HCT116 (cell line): Measurements from ENCODE around the gene HOXA13. TPM values are rescaled to one million over a fixed set of nuclear protein-coding genes. Genes with fewer than 3 reads are reported as not detected.

Experiments
- ATAC-seq: fragments of 200-7000 bp; cut with Tn5 transposase; 2 replicates; pipeline ENCODE4 v1.9.1; 2020; ENCODE audit warnings: mild to moderate bottlenecking, moderate library complexity
- BruUV-seq: library from RNA; stranded (reverse); fragments of 400-500 nt; replicated peaks from 2 replicates; lab custom pipeline; 2021; lab: Mats Ljungman, UMichigan
- CTCF ChIA-PET: fragments of 300-600 bp; sonication (Branson Sonifier 250); formaldehyde crosslinking; loops from one replicate; lab custom pipeline; 2021; ENCODE audit warnings: antibody characterized with exemption; lab: Charles Lee
- POLR2A ChIA-PET: fragments of 300-600, 350-600 bp; sonication (Branson Sonifier 250); formaldehyde crosslinking; loops from one replicate; lab custom pipeline; 2021; ENCODE audit warnings: antibody characterized with exemption; lab: Charles Lee
- RAD21 ChIA-PET, 2 experiments: fragments of 300-600 bp; sonication (Branson Sonifier 250); formaldehyde crosslinking; loops; one replicate each; lab custom pipeline; 2023; ENCODE audit warnings: low total read pairs in 2 of 2; ENCODE audit not compliant: uncharacterized antibody in 2 of 2, unreplicated experiment in 2 of 2, low non-redundant PET in 1 of 2; lab: Charles Lee
- DNase-seq: peaks from one replicate; pipeline ENCODE4 v3.0.0-alpha.2; 2010; ENCODE audit warnings: low read depth, low spot score
- H2AFZ ChIP-seq: fragments of 200-600 bp; shearing (Covaris generic), sonication (generic); 2 replicates; pipeline ENCODE4 v1.6.1; 2017; ENCODE audit warnings: low read depth, mixed run types, mixed read lengths, antibody characterized with exemption, low read length; ENCODE audit not compliant: poor library complexity, severe bottlenecking
- H3K27ac ChIP-seq: 2 replicates; pipeline ENCODE4 v1.5.1; 2012; ENCODE audit warnings: low read depth, low read length
- H3K27me3 ChIP-seq: fragments of 200-600 bp; sonication (generic); 2 replicates; pipeline ENCODE4 v1.6.1; 2016; ENCODE audit warnings: mixed run types, low read length, mixed read lengths; ENCODE audit not compliant: insufficient read depth
- H3K36me3 ChIP-seq, 2 experiments: fragments of 200-500 bp in 1 of 2; fragments of 200-600 bp in 1 of 2; sonication (Bioruptor generic) in 1 of 2; sonication (generic) in 1 of 2; 2 replicates each; pipeline versions ENCODE4 v1.5.1 to v1.6.1; 2014 to 2016; ENCODE audit warnings: low read length in 2 of 2, inconsistent platforms in 1 of 2, mixed read lengths in 1 of 2, mixed run types in 1 of 2; ENCODE audit not compliant: insufficient read depth in 2 of 2, control insufficient read depth in 1 of 2
- H3K4me1 ChIP-seq, 2 experiments: fragments of 200-600 bp in 1 of 2; sonication (generic) in 1 of 2; 2 replicates each; pipeline versions ENCODE4 v1.5.1 to v1.6.1; 2012 to 2017; ENCODE audit warnings: low read length in 2 of 2, inconsistent platforms in 1 of 2, mild to moderate bottlenecking in 1 of 2, mixed read lengths in 1 of 2, mixed run types in 1 of 2, moderate library complexity in 1 of 2; ENCODE audit not compliant: insufficient read depth in 2 of 2, control insufficient read depth in 1 of 2
- H3K4me2 ChIP-seq: fragments of 200-600 bp; sonication (generic); 2 replicates; pipeline ENCODE4 v1.6.1; 2017; ENCODE audit warnings: mixed run types, low read length, mixed read lengths
- H3K4me3 ChIP-seq, 2 experiments: fragments of 200-600 bp in 1 of 2; sonication (generic) in 1 of 2; replicated peaks in 1 of 2; 2 replicates each; pipeline ENCODE4 v1.5.1; 2011 to 2016; ENCODE audit warnings: low read length in 2 of 2, control low read depth in 1 of 2, low read depth in 1 of 2, mild to moderate bottlenecking in 1 of 2, mixed read lengths in 1 of 2, mixed run types in 1 of 2
- H3K79me2 ChIP-seq: fragments of 200-600 bp; sonication (generic); 2 replicates; pipeline ENCODE4 v1.6.1; 2017; ENCODE audit warnings: mild to moderate bottlenecking, mixed run types, low read length, moderate library complexity, mixed read lengths; ENCODE audit not compliant: insufficient read depth
- H3K9ac ChIP-seq: fragments of 200-600 bp; sonication (generic); 2 replicates; pipeline ENCODE4 v1.6.1; 2016; ENCODE audit warnings: low read length, mixed read lengths
- H3K9me2 ChIP-seq: fragments of 200-600 bp; sonication (generic), shearing (Covaris generic); 2 replicates; pipeline ENCODE4 v1.6.1; 2017; ENCODE audit warnings: mixed run types, mild to moderate bottlenecking, moderate library complexity; ENCODE audit not compliant: insufficient read depth
- H3K9me3 ChIP-seq, 2 experiments: fragments of 200-500 bp in 1 of 2; fragments of 200-600 bp in 1 of 2; sonication (Bioruptor generic) in 1 of 2; sonication (generic) in 1 of 2; 2 replicates each; pipeline ENCODE4 v1.6.1; 2014 to 2017; ENCODE audit warnings: low read length in 2 of 2, mixed read lengths in 2 of 2, inconsistent platforms in 1 of 2, low read depth in 1 of 2, mild to moderate bottlenecking in 1 of 2, mixed run types in 1 of 2, moderate library complexity in 1 of 2; ENCODE audit not compliant: control insufficient read depth in 1 of 2, insufficient read depth in 1 of 2
- H4K20me1 ChIP-seq: fragments of 200-600 bp; sonication (generic), shearing (Covaris generic); 2 replicates; pipeline ENCODE4 v1.6.1; 2017; ENCODE audit warnings: mixed run types, mild to moderate bottlenecking, moderate library complexity; ENCODE audit not compliant: insufficient read depth
- ATF3 ChIP-seq: IDR thresholded peaks from 2 replicates; pipeline ENCODE4 v1.6.1; 2012
- EGR1 ChIP-seq: IDR thresholded peaks from 2 replicates; pipeline ENCODE4 v1.6.1; 2012; ENCODE audit warnings: low read depth
- EZH2 ChIP-seq: fragments of 200-600 bp; sonication (generic); IDR thresholded peaks from 2 replicates; pipeline ENCODE4 v1.6.1; 2017; ENCODE audit warnings: antibody characterized with exemption, mixed run types
- JUND ChIP-seq: IDR thresholded peaks from 2 replicates; pipeline ENCODE4 v1.6.1; 2012
- POLR2A ChIP-seq: IDR thresholded peaks from 2 replicates; pipeline ENCODE4 v1.7.0; 2011; ENCODE audit warnings: borderline replicate concordance; ENCODE audit not compliant: insufficient read depth, insufficient read length; ENCODE audit errors: extremely low read depth
- REST ChIP-seq: IDR thresholded peaks from 2 replicates; pipeline ENCODE4 v1.6.1; 2012; ENCODE audit warnings: low read depth
- TCF7L2 ChIP-seq: IDR thresholded peaks from 2 replicates; pipeline ENCODE4 v1.7.0; 2011; ENCODE audit warnings: borderline replicate concordance, inconsistent platforms; ENCODE audit not compliant: insufficient read depth, insufficient read length; ENCODE audit errors: extremely low read depth
- YY1 ChIP-seq: IDR thresholded peaks from 2 replicates; pipeline ENCODE4 v1.6.1; 2011; ENCODE audit warnings: low read length, low read depth, moderate library complexity, mild to moderate bottlenecking; ENCODE audit not compliant: insufficient replicate concordance; ENCODE audit errors: extremely low read depth
- ZNF274 ChIP-seq: fragments of 200-500 bp; sonication (Bioruptor generic); IDR thresholded peaks from 2 replicates; pipeline ENCODE4 v1.6.1; 2014; ENCODE audit warnings: mild to moderate bottlenecking, low read depth, low read length, inconsistent platforms
- intact Hi-C: fragments of 100-400 bp; cut with micrococcal nuclease; formaldehyde crosslinking; loops from 2 replicates; pipeline ENCODE4 v1.10.0; 2022
- total RNA-seq: library from RNA; stranded (reverse); gene quantifications from one replicate; pipeline ENCODE4 v1.2.1, GENCODE V29; 2021; ENCODE audit not compliant: unreplicated experiment

HOXA13 gene
- total RNA-seq, 1 experiment from 2014 or later, result 3.6 TPM

- H3K27ac ChIP-seq, result 0 out of 2 replicates have a peak overlapping the region, but pooled peaks have one; percentile 91
- no peak for DNase-seq
- intact Hi-C loops, result loop anchor here (5.0 kb wide), 1 partner anchor 302 kb away; no protein-coding TSS in a partner anchor
- H3K4me1 ChIP-seq, result peaks cover 21 to 58% of the 10 kb centered on the region in 2 experiments
- no peak overlapping the region for H3K4me2 ChIP-seq
- no peaks in the 10 kb centered on the region for H3K9me2 ChIP-seq
- POLR2A ChIA-PET, result no interaction called here
- no peak overlapping the region for H2AFZ ChIP-seq
- TSS peak; percentile 11 for BruUV-seq
- no peak for ATAC-seq
- H3K4me3 ChIP-seq, result no peak overlapping the region
- CTCF ChIA-PET, result no interaction called here
- H4K20me1 ChIP-seq, result no peaks in the 10 kb centered on the region
- peaks cover 35% of the 10 kb centered on the region for H3K79me2 ChIP-seq
- H3K9me3 ChIP-seq, result no peaks in the 10 kb centered on the region
- H3K9ac ChIP-seq, result no peak overlapping the region
- RAD21 ChIA-PET, result no interaction called here
- TF ChIP-seq ATF3, result no peak
- TF ChIP-seq REST, result no peak
- no peak for TF ChIP-seq POLR2A
- no peak for TF ChIP-seq EZH2
- no peak for TF ChIP-seq JUND
- no peak for TF ChIP-seq TCF7L2
- no peak for TF ChIP-seq EGR1
- TF ChIP-seq YY1, result no peak
- no peak for TF ChIP-seq ZNF274
- H3K36me3 ChIP-seq, result no peaks in the 10 kb centered on the region
- no peaks in the 10 kb centered on the region for H3K27me3 ChIP-seq
Measured at GRCh38 chr7:27154369-27154768, 45.5 kb downstream of the HOXA13 start.
